ENCODE data around the gene TXNDC8. TPM values are rescaled to one million over a fixed set of nuclear protein-coding genes. Genes with fewer than 3 reads are reported as not detected.
A peak's percentile ranks its signal among the peaks of the same experiment; 100 is the strongest.

TXNDC8 gene
- total and polyA plus RNA-seq, 4 donors: not detected

GRCh38 chr9:110261632-110262031, 76.0 kb downstream of the TXNDC8 start:
- Histone ChIP-seq H3K9me3 (ENCODE audit: control insufficient read depth, insufficient read depth, low read length) (peaks cover 2% of the 10 kb centered on the region), H3K27me3 (ENCODE audit: control insufficient read depth, insufficient read depth, low read length) (no peaks in the 10 kb centered on the region), H3K27ac (ENCODE audit: low read depth, low read length) (no peak overlapping the region), H3K4me1 (ENCODE audit: control insufficient read depth, insufficient read depth, low read length) (peaks cover 9% of the 10 kb centered on the region), H3K36me3 (ENCODE audit: control insufficient read depth, insufficient read depth, low read length) (no peaks in the 10 kb centered on the region), H3K4me3 (ENCODE audit: low read depth, low read length) (no peak overlapping the region)
- no CpG with 5 or more reads among the region's 5 CpGs for WGBS (ENCODE audit: insufficient coverage)
- no peak for DNase-seq (ENCODE audit: low read depth in 4 of 6, low spot score in 6 of 6)

- H3K9me3 ChIP-seq (ENCODE audit: control insufficient read depth, insufficient read depth, low read length): peaks cover 2% of the 10 kb centered on the region
- no peak overlapping the region for H3K4me3 ChIP-seq (ENCODE audit: low read depth, low read length)
- no peak for DNase-seq (ENCODE audit: low read depth in 4 of 6, low spot score in 6 of 6)
- H3K36me3 ChIP-seq (ENCODE audit: control insufficient read depth, insufficient read depth, low read length): no peaks in the 10 kb centered on the region
- no peaks in the 10 kb centered on the region for H3K27me3 ChIP-seq (ENCODE audit: control insufficient read depth, insufficient read depth, low read length)
- 44% methylated on average over 3 of the region's 4 CpGs for WGBS (ENCODE audit: insufficient coverage)
- H3K4me1 ChIP-seq (ENCODE audit: control insufficient read depth, insufficient read depth, low read length): peaks cover 9% of the 10 kb centered on the region
- no peak overlapping the region for H3K27ac ChIP-seq (ENCODE audit: low read depth, low read length)
These were observed 76.8 kb downstream of the TXNDC8 start for GRCh38 chr9:110260911-110261310.

GRCh38 chr9:110259566-110259965, 78.1 kb downstream of the TXNDC8 start:
- no CpG with 5 or more reads among the region's 2 CpGs for WGBS (ENCODE audit: insufficient coverage)
- H3K4me1 ChIP-seq (ENCODE audit: control insufficient read depth, insufficient read depth, low read length): peaks cover 18% of the 10 kb centered on the region
- H3K9me3 ChIP-seq (ENCODE audit: control insufficient read depth, insufficient read depth, low read length): peaks cover under 1% of the 10 kb centered on the region

GRCh38 chr9:110258690-110259091, 79.0 kb downstream of the TXNDC8 start:
- Histone ChIP-seq H3K4me3 (ENCODE audit: low read depth, low read length) (no peak overlapping the region), H3K9me3 (ENCODE audit: control insufficient read depth, insufficient read depth, low read length) (no peaks in the 10 kb centered on the region), H3K36me3 (ENCODE audit: control insufficient read depth, insufficient read depth, low read length) (no peaks in the 10 kb centered on the region), H3K27ac (ENCODE audit: low read depth, low read length) (no peak overlapping the region), H3K27me3 (ENCODE audit: control insufficient read depth, insufficient read depth, low read length) (no peaks in the 10 kb centered on the region), H3K4me1 (ENCODE audit: control insufficient read depth, insufficient read depth, low read length) (peaks cover 23% of the 10 kb centered on the region)
- no peak for DNase-seq (ENCODE audit: low read depth in 4 of 6, low spot score in 6 of 6)
- WGBS (ENCODE audit: insufficient coverage): 100% methylated on average over 2 of the region's 3 CpGs

More at GRCh38 chr9:110259566-110259965, 78.1 kb downstream of the TXNDC8 start:
- DNase-seq (ENCODE audit: low read depth in 4 of 6, low spot score in 6 of 6): no peak
- H3K27ac ChIP-seq (ENCODE audit: low read depth, low read length): no peak overlapping the region
- H3K27me3 ChIP-seq (ENCODE audit: control insufficient read depth, insufficient read depth, low read length): no peaks in the 10 kb centered on the region
- H3K36me3 ChIP-seq (ENCODE audit: control insufficient read depth, insufficient read depth, low read length): no peaks in the 10 kb centered on the region
- no peak overlapping the region for H3K4me3 ChIP-seq (ENCODE audit: low read depth, low read length)

- Histone ChIP-seq H3K27ac (ENCODE audit: low read depth, low read length) (peak overlapping the region; percentile 16), H3K4me1 (ENCODE audit: control insufficient read depth, insufficient read depth, low read length) (peaks cover 23% of the 10 kb centered on the region), H3K27me3 (ENCODE audit: control insufficient read depth, insufficient read depth, low read length) (no peaks in the 10 kb centered on the region), H3K9me3 (ENCODE audit: control insufficient read depth, insufficient read depth, low read length) (no peaks in the 10 kb centered on the region), H3K4me3 (ENCODE audit: low read depth, low read length) (no peak overlapping the region), H3K36me3 (ENCODE audit: control insufficient read depth, insufficient read depth, low read length) (no peaks in the 10 kb centered on the region)
- DNase-seq (ENCODE audit: low read depth in 4 of 6, low spot score in 6 of 6): no peak
- no CpG with 5 or more reads among the region's 1 CpG for WGBS (ENCODE audit: insufficient coverage)
These were observed 79.7 kb downstream of the TXNDC8 start for GRCh38 chr9:110257956-110258355.

GRCh38 chr9:110257097-110257841, 80.4 kb downstream of the TXNDC8 start:
- no peaks in the 10 kb centered on the region for H3K27me3 ChIP-seq (ENCODE audit: control insufficient read depth, insufficient read depth, low read length)
- H3K9me3 ChIP-seq (ENCODE audit: control insufficient read depth, insufficient read depth, low read length): no peaks in the 10 kb centered on the region
- WGBS (ENCODE audit: insufficient coverage): 10% methylated on average over 10 of the region's 14 CpGs
- H3K36me3 ChIP-seq (ENCODE audit: control insufficient read depth, insufficient read depth, low read length): no peaks in the 10 kb centered on the region
- peak overlapping the region; percentile 81 for H3K27ac ChIP-seq (ENCODE audit: low read depth, low read length)
- peaks cover 23% of the 10 kb centered on the region for H3K4me1 ChIP-seq (ENCODE audit: control insufficient read depth, insufficient read depth, low read length)
- peak overlapping the region; percentile 88 for H3K4me3 ChIP-seq (ENCODE audit: low read depth, low read length)
- DNase-seq (ENCODE audit: low read depth in 4 of 6, low spot score in 6 of 6): peak in 2 of 6 donors; percentile 1 to 20

GRCh38 chr9:110256380-110257096, 81.1 kb downstream of the TXNDC8 start, which contains the start of gene TXN:
TXN (minus strand) TSS chr9:110256507; CDS start chr9:110256435, 72 bp downstream.
- Histone ChIP-seq H3K27me3 (ENCODE audit: control insufficient read depth, insufficient read depth, low read length) (no peaks in the 10 kb centered on the region), H3K36me3 (ENCODE audit: control insufficient read depth, insufficient read depth, low read length) (no peaks in the 10 kb centered on the region), H3K4me3 (ENCODE audit: low read depth, low read length) (peak within 1 kb of the TSS; percentile 88), H3K9me3 (ENCODE audit: control insufficient read depth, insufficient read depth, low read length) (no peaks in the 10 kb centered on the region), H3K4me1 (ENCODE audit: control insufficient read depth, insufficient read depth, low read length) (peaks cover 23% of the 10 kb centered on the region), H3K27ac (ENCODE audit: low read depth, low read length) (peak within 1 kb of the TSS; percentile 81)
- DNase-seq (ENCODE audit: low read depth in 4 of 6, low spot score in 6 of 6): peak; percentile 64 to 95 (median 80)
- under 1% methylated on average over 65 of the region's 65 CpGs for WGBS (ENCODE audit: insufficient coverage)

GRCh38 chr9:110255463-110256379, 81.9 kb downstream of the TXNDC8 start:
- peak in 4 of 6 donors; percentile 20 to 57 (median 38) for DNase-seq (ENCODE audit: low read depth in 4 of 6, low spot score in 6 of 6)

GRCh38 chr9:110255034-110255462, 82.6 kb downstream of the TXNDC8 start:
- peaks cover 23% of the 10 kb centered on the region for H3K4me1 ChIP-seq (ENCODE audit: control insufficient read depth, insufficient read depth, low read length)
- DNase-seq (ENCODE audit: low read depth in 4 of 6, low spot score in 6 of 6): peak in 4 of 6 donors; percentile 5 to 64 (median 26)
- H3K9me3 ChIP-seq (ENCODE audit: control insufficient read depth, insufficient read depth, low read length): no peaks in the 10 kb centered on the region
- no peaks in the 10 kb centered on the region for H3K36me3 ChIP-seq (ENCODE audit: control insufficient read depth, insufficient read depth, low read length)
- peak overlapping the region; percentile 81 for H3K27ac ChIP-seq (ENCODE audit: low read depth, low read length)
- H3K27me3 ChIP-seq (ENCODE audit: control insufficient read depth, insufficient read depth, low read length): no peaks in the 10 kb centered on the region
- peak overlapping the region; percentile 88 for H3K4me3 ChIP-seq (ENCODE audit: low read depth, low read length)
- 16% methylated on average over 13 of the region's 17 CpGs for WGBS (ENCODE audit: insufficient coverage)

More at GRCh38 chr9:110255463-110256379, 81.9 kb downstream of the TXNDC8 start:
- peak overlapping the region; percentile 81 for H3K27ac ChIP-seq (ENCODE audit: low read depth, low read length)
- H3K4me1 ChIP-seq (ENCODE audit: control insufficient read depth, insufficient read depth, low read length): peaks cover 23% of the 10 kb centered on the region
- H3K36me3 ChIP-seq (ENCODE audit: control insufficient read depth, insufficient read depth, low read length): no peaks in the 10 kb centered on the region
- H3K9me3 ChIP-seq (ENCODE audit: control insufficient read depth, insufficient read depth, low read length): no peaks in the 10 kb centered on the region
- H3K4me3 ChIP-seq (ENCODE audit: low read depth, low read length): peak overlapping the region; percentile 88
- no peaks in the 10 kb centered on the region for H3K27me3 ChIP-seq (ENCODE audit: control insufficient read depth, insufficient read depth, low read length)
- under 1% methylated on average over 81 of the region's 81 CpGs for WGBS (ENCODE audit: insufficient coverage)

All from spinal cord (tissue), 10 donors.